ENCODE data around the gene MICAL2. TPM values are rescaled to one million over a fixed set of nuclear protein-coding genes. Genes with fewer than 3 reads are reported as not detected.

The MICAL2 gene
- total and polyA plus RNA-seq, 2 of the 8 experiments (the other 6 are each of a cell fraction or from before 2014, with no cell fraction given), result 1.3 to 4.1 TPM

DNA sequence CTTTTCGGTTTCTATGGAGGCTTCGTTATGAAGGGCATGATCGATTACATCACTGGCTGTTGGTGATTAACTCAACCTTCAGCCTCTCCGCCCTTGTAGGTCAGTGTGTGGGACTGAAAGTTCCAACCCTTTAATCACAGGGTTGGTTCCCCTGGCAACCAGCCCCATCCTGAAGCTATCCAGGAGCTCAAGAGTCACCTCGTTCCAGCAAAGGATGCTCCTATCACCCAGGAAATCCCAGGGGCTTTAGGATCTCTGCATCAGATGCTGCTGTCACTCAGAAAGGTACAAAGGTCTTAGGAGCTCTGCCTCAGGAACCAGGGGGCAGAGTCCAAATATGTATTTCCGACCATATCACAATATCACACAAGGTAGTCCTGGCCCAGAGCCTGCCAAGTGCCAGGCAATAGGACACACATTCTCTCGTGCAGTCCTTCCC, 143.5 kb downstream of the MICAL2 start (continued):
- TF ChIP-seq NANOG (IDR thresholded peaks at IDR 0.05; ENCODE audit: insufficient read depth, low read depth, low read length, poor library complexity, severe bottlenecking), result no peak

Measured in H1 (cell line).